Activated T-cell treated with anti-CD3 and anti-CD28 coated beads for 4 hours (primary cell): ENCODE data around the gene ATP9B.
"Not testable (repeated sequence)": the region's sequence is repeated elsewhere in the genome, so short reads cannot be mapped to it uniquely, and the experiment has no call there.

ENCODE experiments used
- DNase-seq: peaks from one replicate; pipeline ENCODE4 v3.0.0-alpha.2; 2020

Gene ATP9B

GRCh38 chr18:79302120-79302519, 232.9 kb downstream of the ATP9B start:
- DNase-seq: no peak

- DNase-seq: no peak
Observed at GRCh38 chr18:79305911-79306310, 236.7 kb downstream of the ATP9B start.

GRCh38 chr18:79309614-79310358, 240.6 kb downstream of the ATP9B start:
- no peak for DNase-seq

- no peak for DNase-seq
Observed at GRCh38 chr18:79314838-79315388, 245.7 kb downstream of the ATP9B start.

- no peak for DNase-seq
Observed at GRCh38 chr18:79315596-79315995, 246.4 kb downstream of the ATP9B start.

- DNase-seq: no peak
Observed at GRCh38 chr18:79317703-79318102, 248.5 kb downstream of the ATP9B start.

GRCh38 chr18:79318142-79318673, 249.0 kb downstream of the ATP9B start:
- DNase-seq: no peak

- no peak for DNase-seq
Observed at GRCh38 chr18:79320216-79320850, 251.1 kb downstream of the ATP9B start.

- DNase-seq: no peak
Observed at GRCh38 chr18:79321625-79322405, 252.6 kb downstream of the ATP9B start.

- no peak for DNase-seq
Observed at GRCh38 chr18:79322441-79322840, 253.2 kb downstream of the ATP9B start.

GRCh38 chr18:79323471-79323870, 254.3 kb downstream of the ATP9B start:
- no peak for DNase-seq

- DNase-seq: no peak
Observed at GRCh38 chr18:79326413-79327198, 257.4 kb downstream of the ATP9B start.

GRCh38 chr18:79327199-79327721, 258.1 kb downstream of the ATP9B start:
- no peak for DNase-seq

GRCh38 chr18:79327915-79328314, 258.7 kb downstream of the ATP9B start:
- DNase-seq: not testable (repeated sequence)

GRCh38 chr18:79328887-79329286, 259.7 kb downstream of the ATP9B start:
- no peak for DNase-seq

GRCh38 chr18:79329786-79330185, 260.6 kb downstream of the ATP9B start:
- no peak for DNase-seq

GRCh38 chr18:79332646-79333045, 263.5 kb downstream of the ATP9B start:
- no peak for DNase-seq

GRCh38 chr18:79333046-79333445, 263.9 kb downstream of the ATP9B start:
- no peak for DNase-seq

GRCh38 chr18:79334496-79335233, 265.5 kb downstream of the ATP9B start:
- DNase-seq: no peak

GRCh38 chr18:79335833-79336360, 266.7 kb downstream of the ATP9B start:
- no peak for DNase-seq

- DNase-seq: no peak
Observed at GRCh38 chr18:79336556-79337142, 267.5 kb downstream of the ATP9B start.
